ENCODE measurements around the gene SLC24A4.

- no peak for TF ChIP-seq CTCF (IDR thresholded peaks at IDR 0.05; ENCODE audit: insufficient read depth, low read length, poor library complexity, severe bottlenecking)
- TF ChIP-seq EZH2phosphoT487 (conservative IDR thresholded peaks at IDR 0.05; ENCODE audit: low read length) = no peak
Observed at GRCh38 chr14:92416544-92416943, 93.6 kb downstream of the SLC24A4 start.
